Uterus (tissue), 4 donors: ENCODE measurements around the gene GNA14. TPM values are rescaled to one million over a fixed set of nuclear protein-coding genes. Genes with fewer than 3 reads are reported as not detected.

Experiments
- DNase-seq, 2 donors: peaks; one replicate each; pipeline ENCODE4 v3.0.0-alpha.2; 2019 to 2020
- H3K27ac ChIP-seq, 2 donors: fragments of 200-600 bp; sonication (generic); 1 replicate in 1 of 2; 2 replicates in 1 of 2; pipeline ENCODE4 v1.5.1; 2016 to 2018
- H3K27me3 ChIP-seq, 2 donors: fragments of 200-600 bp; sonication (generic); one replicate each; pipeline ENCODE4 v1.5.1; 2018 to 2019; ENCODE audit warnings: control low read depth in 1 of 2
- H3K36me3 ChIP-seq, 2 donors: fragments of 200-600 bp; sonication (generic); one replicate each; pipeline ENCODE4 v1.5.1; 2019; ENCODE audit warnings: control low read depth in 1 of 2
- H3K4me1 ChIP-seq, 2 donors: fragments of 200-600 bp; sonication (generic); one replicate each; pipeline ENCODE4 v1.5.1; 2018 to 2019; ENCODE audit warnings: control low read depth in 1 of 2
- H3K4me3 ChIP-seq, 2 donors: fragments of 200-600 bp; sonication (generic); 1 replicate in 1 of 2; 2 replicates in 1 of 2; pipeline ENCODE4 v1.5.1; 2018 to 2019; ENCODE audit warnings: mild to moderate bottlenecking in 1 of 2
- H3K9me3 ChIP-seq, 2 donors: fragments of 200-600 bp; sonication (generic); one replicate each; pipeline ENCODE4 v1.5.1; 2019; ENCODE audit warnings: control low read depth in 1 of 2
- CTCF ChIP-seq, 4 experiments: fragments of 200-600 bp in 2 of 4; fragments of 450-650 bp in 2 of 4; sonication (generic) in 2 of 4; IDR thresholded peaks; one replicate each; pipeline ENCODE4 v1.5.1; 2016 to 2019; ENCODE audit warnings: antibody characterized with exemption in 4 of 4, mild to moderate bottlenecking in 2 of 4, moderate library complexity in 1 of 4
- POLR2A ChIP-seq, 2 donors: fragments of 450-650 bp; IDR thresholded peaks; one replicate each; pipeline ENCODE4 v1.6.1; 2016; ENCODE audit warnings: antibody characterized with exemption in 2 of 2, mild to moderate bottlenecking in 1 of 2, moderate library complexity in 1 of 2
- intact Hi-C: fragments of 100-400 bp; cut with DNase I; formaldehyde crosslinking; loops from one replicate; pipeline ENCODE4 v1.15.1; 2023; ENCODE audit warnings: low total_unique reads
- total RNA-seq, 4 donors: library from RNA; depleted of rRNA in 3 of 4; stranded (reverse); fragments of >200 nt in 3 of 4; gene quantifications; one replicate each; pipeline versions ENCODE4 v1.1.0 to v1.2.4, GENCODE V29; 2014 to 2023
- donor health status: DM: yes; HTN: yes; CAD: no.

GNA14 gene
- total RNA-seq, 4 donors from 2014 or later = 11.3 to 23.6 (median 16.2) TPM

DNA sequence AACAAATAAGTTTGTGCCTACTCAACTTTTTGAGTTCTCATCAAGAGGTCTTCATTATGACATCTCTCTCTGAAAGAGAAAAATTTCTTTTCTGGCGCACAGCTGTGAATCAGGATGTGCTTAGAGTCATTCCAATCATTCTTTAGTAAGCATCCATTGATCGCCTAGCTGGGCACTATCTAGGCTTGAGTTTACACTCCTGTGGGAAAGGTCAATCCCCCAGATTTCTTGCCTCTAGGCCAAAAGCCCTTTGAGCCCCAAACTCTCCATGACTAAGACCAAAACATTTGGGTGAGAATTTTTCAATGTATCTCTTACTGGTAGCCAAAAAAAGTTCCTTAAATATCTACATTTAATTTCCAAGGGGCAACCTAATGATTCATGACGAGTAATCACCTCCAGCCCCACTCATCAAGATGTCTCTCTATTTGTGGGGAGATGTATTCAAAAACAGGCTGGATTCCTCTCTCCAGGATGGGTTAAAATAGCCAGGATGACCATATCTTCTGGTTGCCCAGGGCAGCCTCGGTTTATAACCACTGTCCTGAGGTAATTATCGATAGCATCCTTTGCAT is 101.7 kb downstream of the GNA14 start:
- Histone ChIP-seq H3K36me3 (no peaks in the 10 kb centered on the region), H3K27ac (peak overlapping the region; percentile 11 to 59), H3K9me3 (no peaks in the 10 kb centered on the region), H3K27me3 (no peaks in the 10 kb centered on the region), H3K4me1 (no peaks in the 10 kb centered on the region), H3K4me3 (no peak overlapping the region)
- no peak for TF ChIP-seq CTCF (IDR thresholded peaks at IDR 0.05)
- TF ChIP-seq POLR2A (IDR thresholded peaks at IDR 0.05) = no peak
- no peak for DNase-seq
- intact Hi-C loops = no loop called here

- no peak overlapping the region for H3K4me3 ChIP-seq
- H3K36me3 ChIP-seq = no peaks in the 10 kb centered on the region
- TF ChIP-seq POLR2A (IDR thresholded peaks at IDR 0.05) (no peak), CTCF (IDR thresholded peaks at IDR 0.05) (no peak)
- H3K4me1 ChIP-seq = no peaks in the 10 kb centered on the region
- no peak for DNase-seq
- intact Hi-C loops = no loop called here
- H3K27me3 ChIP-seq = no peaks in the 10 kb centered on the region
- peak overlapping the region in 1 of 2 donors; percentile 16 for H3K27ac ChIP-seq
- H3K9me3 ChIP-seq = no peaks in the 10 kb centered on the region
These were observed 103.6 kb downstream of the GNA14 start for GRCh38 chr9:77544546-77544945.

GRCh38 chr9:77543131-77543822 is 104.8 kb downstream of the GNA14 start:
- Histone ChIP-seq H3K27me3 (no peaks in the 10 kb centered on the region), H3K36me3 (no peaks in the 10 kb centered on the region), H3K4me1 (no peaks in the 10 kb centered on the region), H3K4me3 (no peak overlapping the region), H3K27ac (no peak overlapping the region), H3K9me3 (no peaks in the 10 kb centered on the region)
- no peak for TF ChIP-seq CTCF (IDR thresholded peaks at IDR 0.05)
- TF ChIP-seq POLR2A (IDR thresholded peaks at IDR 0.05) = no peak
- no peak for DNase-seq
- intact Hi-C loops = no loop called here

DNA sequence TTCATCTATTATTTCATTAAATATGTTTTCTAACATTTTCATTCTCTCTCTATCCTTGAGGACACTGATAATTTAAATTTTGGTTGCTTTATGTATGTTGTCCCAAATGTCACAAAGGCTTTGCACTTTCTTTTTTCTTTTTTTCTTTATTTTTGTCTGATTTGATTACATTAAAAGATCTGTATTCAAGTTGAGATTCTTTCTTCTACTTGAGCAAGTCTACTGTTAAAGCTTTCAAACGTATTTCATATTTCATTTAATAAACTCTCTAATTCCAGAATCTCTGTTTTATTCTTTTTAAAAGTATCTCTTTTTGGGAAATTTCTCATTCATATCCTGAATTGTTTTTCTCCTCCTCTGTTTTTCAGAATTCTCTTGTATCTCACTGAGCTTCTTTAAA is 106.5 kb downstream of the GNA14 start:
- no peaks in the 10 kb centered on the region for H3K4me1 ChIP-seq
- TF ChIP-seq CTCF (IDR thresholded peaks at IDR 0.05) = no peak
- TF ChIP-seq POLR2A (IDR thresholded peaks at IDR 0.05) = no peak
- DNase-seq = no peak
- no peaks in the 10 kb centered on the region for H3K27me3 ChIP-seq
- no peaks in the 10 kb centered on the region for H3K9me3 ChIP-seq
- no peak overlapping the region for H3K4me3 ChIP-seq
- intact Hi-C loops = no loop called here
- no peak overlapping the region for H3K27ac ChIP-seq
- no peaks in the 10 kb centered on the region for H3K36me3 ChIP-seq

DNA sequence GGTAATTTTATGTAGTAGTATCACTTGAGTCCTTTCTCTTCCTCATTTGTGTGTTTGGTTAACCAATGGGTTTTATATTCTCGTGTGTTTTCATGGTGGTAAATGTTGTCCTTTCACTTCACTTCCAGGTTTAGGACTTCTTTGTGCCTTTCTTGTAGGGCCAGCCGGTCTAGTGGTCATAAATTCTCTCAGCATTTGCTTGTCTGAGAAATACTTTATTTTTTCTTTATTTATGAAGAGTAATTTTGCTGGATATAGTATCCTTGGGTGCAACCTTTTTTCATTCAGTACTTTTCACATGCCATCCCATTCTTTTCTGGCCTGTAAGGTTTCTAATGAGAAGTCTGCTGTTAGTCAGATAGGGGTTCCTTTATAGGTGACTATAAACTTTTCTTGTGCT is 107.1 kb downstream of the GNA14 start:
- Histone ChIP-seq H3K9me3 (no peaks in the 10 kb centered on the region), H3K4me3 (no peak overlapping the region), H3K27me3 (no peaks in the 10 kb centered on the region), H3K36me3 (no peaks in the 10 kb centered on the region), H3K4me1 (no peaks in the 10 kb centered on the region), H3K27ac (no peak overlapping the region)
- DNase-seq = no peak
- intact Hi-C loops = no loop called here
- TF ChIP-seq CTCF (IDR thresholded peaks at IDR 0.05) (no peak), POLR2A (IDR thresholded peaks at IDR 0.05) (no peak)
